ENCODE measurements around the gene USP11.
"Not testable (repeated sequence)": the region's sequence is repeated elsewhere in the genome, so short reads cannot be mapped to it uniquely, and the experiment has no call there.

USP11 gene

GRCh38 chrX:47248576-47248975 is 15.8 kb downstream of the USP11 start:
- no peak for FAIRE-seq

GRCh38 chrX:47250017-47250347 is 17.2 kb downstream of the USP11 start:
- FAIRE-seq = no peak

GRCh38 chrX:47257620-47258019 is 24.8 kb downstream of the USP11 start:
- FAIRE-seq = not testable (repeated sequence)

GRCh38 chrX:47264483-47265173 is 31.8 kb downstream of the USP11 start:
- no peak for FAIRE-seq

DNA sequence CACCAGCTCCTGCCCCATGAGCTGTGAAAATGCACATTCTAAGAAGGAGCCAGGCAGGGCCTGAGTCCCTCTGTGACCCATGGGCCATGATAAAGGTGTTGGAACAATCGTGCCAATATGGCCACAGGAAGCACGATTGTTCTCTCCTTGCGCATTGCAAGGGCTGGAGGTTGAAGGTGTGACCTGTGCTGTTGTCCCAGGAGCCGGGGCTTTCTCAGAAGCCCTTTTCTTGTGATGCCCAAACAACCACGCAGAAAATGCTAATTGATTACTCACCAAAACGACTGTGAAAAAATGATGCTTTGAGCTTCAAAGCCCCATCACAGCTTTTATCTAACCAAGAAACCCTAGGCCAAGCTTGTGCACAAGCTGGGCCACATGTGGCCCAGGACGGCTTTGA is 33.8 kb downstream of the USP11 start:
- FAIRE-seq = no peak

DNA sequence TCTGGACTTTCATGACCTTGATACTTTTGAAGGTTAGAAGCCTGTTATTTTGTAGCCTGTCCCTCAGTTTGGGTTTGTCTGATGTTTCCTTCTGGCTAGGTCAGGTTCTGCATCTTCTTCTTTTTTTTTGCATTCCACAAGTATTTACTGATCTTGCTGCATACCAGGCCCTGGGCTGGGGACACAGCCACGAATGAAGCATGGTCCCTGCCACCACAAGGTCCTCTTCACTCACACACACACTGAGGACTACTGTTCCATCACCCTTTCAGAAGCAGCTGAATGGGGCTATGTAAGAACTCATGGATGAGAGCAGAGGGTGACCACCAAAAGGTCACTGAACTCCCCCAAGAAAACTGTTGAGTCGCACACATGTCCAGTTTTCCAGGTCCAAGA is 39.2 kb downstream of the USP11 start:
- no peak for FAIRE-seq

GRCh38 chrX:47273011-47273730 is 40.4 kb downstream of the USP11 start:
- no peak for FAIRE-seq

DNA sequence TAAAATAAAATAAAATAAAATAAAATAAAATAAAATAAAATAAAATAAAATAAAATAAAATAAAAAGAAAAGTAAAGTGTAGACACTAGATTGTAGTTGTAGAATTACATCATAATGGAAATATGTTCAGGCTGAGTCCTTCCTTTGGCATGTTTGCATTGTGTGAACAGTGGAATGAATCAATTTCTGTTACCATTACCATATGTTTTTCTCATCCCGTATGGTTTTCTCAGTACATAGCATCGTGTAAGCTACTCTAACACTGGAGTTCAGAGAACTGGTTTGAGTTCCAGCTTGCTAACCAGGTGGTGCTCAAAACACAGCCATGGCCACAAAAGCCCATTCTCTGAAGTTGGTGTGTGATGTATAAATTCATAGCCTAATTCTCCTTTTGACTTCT is 45.9 kb downstream of the USP11 start:
- FAIRE-seq = no peak

DNA sequence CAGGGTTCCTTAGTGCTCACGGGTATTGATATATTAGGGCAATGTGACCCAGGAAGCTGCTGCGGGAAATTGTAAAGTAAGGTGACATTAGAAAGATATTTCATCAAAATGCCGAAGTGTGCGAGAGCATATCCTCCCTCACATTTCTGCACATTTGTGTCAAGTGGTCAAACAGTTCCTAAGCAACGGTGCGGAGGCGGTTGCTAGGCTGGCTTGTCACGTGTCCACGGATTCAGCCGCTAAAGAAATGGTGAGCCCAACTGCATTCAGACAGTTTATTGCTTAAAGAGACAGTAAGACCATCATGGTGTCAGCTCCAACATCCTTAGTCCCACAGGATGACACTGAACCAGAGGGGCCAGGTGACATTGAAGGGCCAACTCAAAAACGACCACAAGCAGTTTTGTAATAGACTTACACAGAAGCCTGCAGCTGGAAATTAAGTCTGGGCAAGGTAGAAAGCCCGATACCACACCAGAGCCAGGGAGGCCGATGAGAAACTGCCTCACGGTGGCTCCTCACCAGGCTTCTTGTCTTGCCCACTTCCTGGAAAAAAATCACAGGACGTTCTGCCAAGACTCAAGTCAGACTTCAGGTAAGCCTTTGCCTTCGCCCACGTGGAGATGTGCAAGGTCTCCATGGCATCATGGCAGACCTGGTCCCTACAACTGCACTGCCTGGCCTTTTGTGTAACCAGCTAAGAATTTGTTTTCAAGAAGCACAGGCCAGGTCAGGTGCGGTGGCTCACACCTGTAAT is 50.4 kb downstream of the USP11 start:
- peak; percentile 85 for FAIRE-seq

DNA sequence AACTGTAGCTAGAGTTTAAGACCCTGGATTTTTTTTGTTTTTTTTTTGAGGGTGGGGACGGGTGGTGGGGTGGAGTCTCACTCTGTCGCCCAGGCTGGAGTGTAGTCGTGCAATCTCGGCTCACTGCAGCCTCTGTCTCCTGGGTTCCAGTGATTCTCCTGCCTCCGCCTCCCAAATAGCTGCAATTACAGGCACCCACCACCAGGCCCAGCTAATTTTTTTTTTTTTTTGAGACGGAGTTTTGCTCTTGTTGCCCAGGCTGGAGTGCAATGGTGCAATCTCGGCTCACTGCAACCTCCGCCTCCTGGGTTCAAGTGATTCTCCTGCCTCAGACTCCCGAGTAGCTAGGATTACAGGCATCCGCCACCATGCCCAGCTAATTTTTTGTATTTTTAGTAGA is 51.8 kb downstream of the USP11 start:
- FAIRE-seq = not testable (repeated sequence)

- FAIRE-seq = no peak
Observed at GRCh38 chrX:47285836-47286320, 53.1 kb downstream of the USP11 start.

GRCh38 chrX:47293106-47293505 is 60.3 kb downstream of the USP11 start:
- FAIRE-seq = no peak

- FAIRE-seq = no peak
Observed at GRCh38 chrX:47296766-47297365, 64.1 kb downstream of the USP11 start.

GRCh38 chrX:47297874-47298273 is 65.1 kb downstream of the USP11 start:
- FAIRE-seq = no peak
